Panc1 (cell line): ENCODE data around the gene NLRP8. TPM values are rescaled to one million over a fixed set of nuclear protein-coding genes. Genes with fewer than 3 reads are reported as not detected.

Experiments
- ATAC-seq: fragments of 200-7000 bp; cut with Tn5 transposase; 2 replicates; pipeline ENCODE4 v1.9.1; 2020; ENCODE audit warnings: mild to moderate bottlenecking, moderate library complexity
- BruUV-seq: library from RNA; stranded (reverse); fragments of 400-500 nt; replicated peaks from 2 replicates; lab custom pipeline; 2021; lab: Mats Ljungman, UMichigan
- CTCF ChIA-PET: fragments of 300-600 bp; sonication (Branson Sonifier 250); formaldehyde crosslinking; loops from one replicate; lab custom pipeline; 2022; ENCODE audit warnings: antibody characterized with exemption; lab: Charles Lee
- POLR2A ChIA-PET: fragments of 300-600 bp; sonication (Branson Sonifier 250); formaldehyde crosslinking; loops from one replicate; lab custom pipeline; 2022; ENCODE audit warnings: antibody characterized with exemption; lab: Charles Lee
- DNase-seq: peaks from one replicate; pipeline ENCODE4 v3.0.0-alpha.2; 2010; ENCODE audit warnings: low read depth, low spot score
- H3K27ac ChIP-seq: 2 replicates; pipeline ENCODE4 v1.5.1; 2011; ENCODE audit warnings: mild to moderate bottlenecking, low read length, inconsistent platforms
- H3K27me3 ChIP-seq: fragments of 200-500 bp; sonication (Bioruptor generic); 2 replicates; pipeline ENCODE4 v1.6.0; 2014; ENCODE audit warnings: low read length, inconsistent platforms; ENCODE audit not compliant: control insufficient read depth, insufficient read depth
- H3K36me3 ChIP-seq: fragments of 200-500 bp; sonication (Bioruptor generic); 2 replicates; pipeline ENCODE4 v1.5.1; 2014; ENCODE audit warnings: inconsistent platforms, mild to moderate bottlenecking, low read length, moderate library complexity; ENCODE audit not compliant: control insufficient read depth, insufficient read depth
- H3K4me1 ChIP-seq: 2 replicates; pipeline ENCODE4 v1.5.1; 2011; ENCODE audit warnings: inconsistent platforms, mild to moderate bottlenecking, low read length, moderate library complexity; ENCODE audit not compliant: control insufficient read depth, insufficient read depth
- H3K4me3 ChIP-seq, 2 experiments: 2 replicates each; pipeline ENCODE4 v1.5.1; 2011 to 2012; ENCODE audit warnings: low read depth in 2 of 2, low read length in 2 of 2, mild to moderate bottlenecking in 2 of 2, inconsistent platforms in 1 of 2, moderate library complexity in 1 of 2
- H3K9me3 ChIP-seq: fragments of 200-500 bp; sonication (Bioruptor generic); 2 replicates; pipeline ENCODE4 v1.5.1; 2014; ENCODE audit warnings: low read depth, mild to moderate bottlenecking, inconsistent platforms, low read length, moderate library complexity; ENCODE audit not compliant: control insufficient read depth, insufficient read depth
- CTCF ChIP-seq: fragments of 450-650 bp; IDR thresholded peaks from 2 replicates; pipeline ENCODE4 v1.5.1; 2017; ENCODE audit warnings: mild to moderate bottlenecking
- POLR2AphosphoS5 ChIP-seq: IDR thresholded peaks from 2 replicates; pipeline ENCODE4 v1.6.1; 2012; ENCODE audit warnings: mild to moderate bottlenecking, low read depth, low read length, moderate library complexity
- REST ChIP-seq, 2 experiments: IDR thresholded peaks; 2 replicates each; pipeline ENCODE4 v1.6.1; 2011 to 2012; ENCODE audit warnings: low read depth in 2 of 2, control low read depth in 1 of 2, low read length in 1 of 2, mild to moderate bottlenecking in 1 of 2, moderate library complexity in 1 of 2; ENCODE audit not compliant: insufficient read depth in 1 of 2
- SIN3A ChIP-seq: IDR thresholded peaks from 2 replicates; pipeline ENCODE4 v1.6.1; 2012; ENCODE audit warnings: low read depth, mild to moderate bottlenecking, low read length, moderate library complexity, borderline replicate concordance; ENCODE audit not compliant: insufficient read depth
- TCF7L2 ChIP-seq: IDR thresholded peaks from 2 replicates; pipeline ENCODE4 v1.6.1; 2011; ENCODE audit warnings: mild to moderate bottlenecking, low read depth, low read length, inconsistent platforms
- in situ Hi-C: cut with HindIII; loops from 2 replicates; pipeline ENCODE4 v1.10.0; 2016; ENCODE audit warnings: low sequenced_read_pairs, low pct_unique_long_range_greater_than_20kb
- intact Hi-C: fragments of 100-400 bp; cut with micrococcal nuclease; formaldehyde crosslinking; loops from one replicate; pipeline ENCODE4 v1.10.0; 2022; ENCODE audit not compliant: unreplicated experiment
- total RNA-seq: library from RNA; stranded (reverse); gene quantifications from one replicate; pipeline ENCODE4 v1.2.1, GENCODE V29; 2021; ENCODE audit not compliant: unreplicated experiment

Gene NLRP8
- total RNA-seq, 1 experiment from 2014 or later: not detected

- intact Hi-C loops (no loop called here), in situ Hi-C loops (no loop called here)
- Histone ChIP-seq H3K36me3 (no peaks in the 10 kb centered on the region), H3K4me3 (no peak overlapping the region), H3K9me3 (no peaks in the 10 kb centered on the region), H3K27ac (no peak overlapping the region), H3K27me3 (no peaks in the 10 kb centered on the region), H3K4me1 (no peaks in the 10 kb centered on the region)
- POLR2A ChIA-PET: no interaction called here
- DNase-seq: no peak
- no TSS peak for BruUV-seq
- TF ChIP-seq TCF7L2: no peak
- TF ChIP-seq SIN3A: no peak
- no peak for TF ChIP-seq POLR2AphosphoS5
- TF ChIP-seq REST (IDR thresholded peaks at IDR 0.05; ENCODE audit: insufficient read depth in 1 of 2, low read depth in 2 of 2, low read length in 1 of 2): no peak
- TF ChIP-seq CTCF: no peak
- no peak for ATAC-seq
- CTCF ChIA-PET: interaction anchor here (0.5 to 0.6 kb wide), 2 partner anchors 21 to 50 kb away, joined by 5 read pairs; no protein-coding TSS in a partner anchor
These were observed 32.8 kb downstream of the NLRP8 start for GRCh38 chr19:55980415-55980814.

- ChIA-PET POLR2A (interaction anchor here (0.6 kb wide), 1 partner anchor 123 kb away, joined by 3 read pairs; no protein-coding TSS in a partner anchor), CTCF (no interaction called here)
- Histone ChIP-seq H3K4me1 (no peaks in the 10 kb centered on the region), H3K27me3 (peaks cover 10% of the 10 kb centered on the region), H3K36me3 (no peaks in the 10 kb centered on the region), H3K27ac (no peak overlapping the region), H3K9me3 (no peaks in the 10 kb centered on the region), H3K4me3 (no peak overlapping the region)
- in situ Hi-C loops (no loop called here), intact Hi-C loops (no loop called here)
- ATAC-seq (no peak), DNase-seq (no peak)
- no TSS peak for BruUV-seq
- no peak for TF ChIP-seq CTCF
These were observed 37.6 kb downstream of the NLRP8 start for GRCh38 chr19:55985254-55985653.
